ENCODE results near the gene RPL29. TPM values are rescaled to one million over a fixed set of nuclear protein-coding genes. Genes with fewer than 3 reads are reported as not detected.
"Not testable (repeated sequence)": the region's sequence is repeated elsewhere in the genome, so short reads cannot be mapped to it uniquely, and the experiment has no call there.

The RPL29 gene
- total RNA-seq = 1,884 and 2,140 TPM in 2 replicates

GRCh38 chr3:51995346-51996163 is at the start of gene RPL29:
Gene RPL29 (minus strand): TSS chr3:51995895. CDS start chr3:51995461, 434 bp downstream.
- ChIA-PET CTCF (interaction anchor here (0.9 to 2.2 kb wide), 4 partner anchors 12 to 61 kb away, joined by 3 to 7 read pairs (median 4); partner anchors contain the start of genes ABHD14A, ACY1, DUSP7 and PARP3), POLR2A (interaction anchor here (0.6 to 2.7 kb wide), 29 partner anchors 9 to 1042 kb away, joined by 3 to 58 read pairs (median 6); partner anchors contain the start of genes ABHD14A, ABHD14B, ACY1 and DUSP7)
- Mint-ChIP-seq H3K4me3 (peak within 1 kb of the TSS; percentile 100), H3K9me3 (no peaks in the 10 kb centered on the region), H3K27ac (peak within 1 kb of the TSS; percentile 100), H3K4me1 (peaks cover 37% of the 10 kb centered on the region), H3K27me3 (no peaks in the 10 kb centered on the region), H3K36me3 (ENCODE audit: low read depth) (peaks cover 47% of the 10 kb centered on the region)
- TF ChIP-seq CTCF (IDR thresholded peaks at IDR 0.05) = no peak
- DNase-seq (peak; percentile 84), ATAC-seq (ENCODE audit: low read depth) (peak; percentile 98)
- intact Hi-C loops (cut with micrococcal nuclease) = loop anchor here (1.0 to 5.0 kb wide), 4 partner anchors 12 to 692 kb away; partner anchors contain the start of genes ABHD14A, ACY1, GNL3 and PARP3

GRCh38 chr3:52044869-52045619 is 49.3 kb upstream of the RPL29 start:
- intact Hi-C loops (cut with micrococcal nuclease) = no loop called here
- ChIA-PET POLR2A (no interaction called here), CTCF (interaction anchor here (1.5 kb wide), 1 partner anchor 43 kb away, joined by 3 read pairs; no protein-coding TSS in a partner anchor)
- no peaks in the 10 kb centered on the region for H3K9me3 Mint-ChIP-seq
- DNase-seq (no peak), ATAC-seq (ENCODE audit: low read depth) (no peak)
- no peak overlapping the region for H3K4me3 Mint-ChIP-seq
- no peak for TF ChIP-seq CTCF (IDR thresholded peaks at IDR 0.05)
- no peaks in the 10 kb centered on the region for H3K4me1 Mint-ChIP-seq
- no peak overlapping the region for H3K27ac Mint-ChIP-seq
- no peaks in the 10 kb centered on the region for H3K27me3 Mint-ChIP-seq
- H3K36me3 Mint-ChIP-seq (ENCODE audit: low read depth) = peaks cover 12% of the 10 kb centered on the region

- no peaks in the 10 kb centered on the region for H3K9me3 Mint-ChIP-seq
- H3K4me3 Mint-ChIP-seq = no peak overlapping the region
- no peak for DNase-seq
- intact Hi-C loops (cut with micrococcal nuclease) = no loop called here
- no peak overlapping the region for H3K27ac Mint-ChIP-seq
- H3K36me3 Mint-ChIP-seq (ENCODE audit: low read depth) = peaks cover 2% of the 10 kb centered on the region
- ChIA-PET POLR2A (no interaction called here), CTCF (no interaction called here)
- no peak for ATAC-seq (ENCODE audit: low read depth)
- H3K27me3 Mint-ChIP-seq = peaks cover 2% of the 10 kb centered on the region
- no peaks in the 10 kb centered on the region for H3K4me1 Mint-ChIP-seq
- TF ChIP-seq CTCF (IDR thresholded peaks at IDR 0.05) = no peak
Measured at GRCh38 chr3:52043750-52044149, 48.1 kb upstream of the RPL29 start.

GRCh38 chr3:52043039-52043438 is 47.3 kb upstream of the RPL29 start:
- ATAC-seq (ENCODE audit: low read depth); DNase-seq; H3K27me3 Mint-ChIP-seq; CTCF ChIA-PET; H3K36me3 Mint-ChIP-seq (ENCODE audit: low read depth); intact Hi-C loops (cut with micrococcal nuclease); POLR2A ChIA-PET; H3K27ac Mint-ChIP-seq; H3K4me3 Mint-ChIP-seq; H3K4me1 Mint-ChIP-seq; H3K9me3 Mint-ChIP-seq: not testable (repeated sequence)

GRCh38 chr3:52041118-52041731 is 45.5 kb upstream of the RPL29 start:
- Mint-ChIP-seq H3K9me3 (no peaks in the 10 kb centered on the region), H3K4me3 (no peak overlapping the region), H3K36me3 (ENCODE audit: low read depth) (no peaks in the 10 kb centered on the region), H3K4me1 (peaks cover under 1% of the 10 kb centered on the region), H3K27ac (no peak overlapping the region), H3K27me3 (peaks cover 2% of the 10 kb centered on the region)
- DNase-seq = no peak
- TF ChIP-seq CTCF (IDR thresholded peaks at IDR 0.05) = no peak
- ChIA-PET POLR2A (interaction anchor here (0.7 kb wide), 1 partner anchor 15 kb away, joined by 3 read pairs; the partner anchor contains the start of gene DUSP7), CTCF (no interaction called here)
- ATAC-seq (ENCODE audit: low read depth) = no peak
- intact Hi-C loops (cut with micrococcal nuclease) = no loop called here

Measured in activated B cell treated with CpG ODN at 0.5 μM for 24 hours (primary cell).